Upper lobe of left lung (tissue), 4 donors: ENCODE data around the gene PUS1.

Experiments used
- CTCF ChIP-seq, 6 experiments: fragments of 450-650 bp in 4 of 6; fragments of 200-600 bp in 2 of 6; sonication (generic) in 2 of 6; IDR thresholded peaks; one replicate each; pipeline ENCODE4 v1.5.1; 2016 to 2019; ENCODE audit warnings: antibody characterized with exemption in 6 of 6
- EP300 ChIP-seq, 4 donors: sonication (generic); formaldehyde crosslinking; IDR thresholded peaks; one replicate each; pipeline ENCODE4 v1.5.1; 2017; ENCODE audit warnings: antibody characterized with exemption in 4 of 4, control low read depth in 2 of 4
- POLR2A ChIP-seq, 4 donors: fragments of 450-650 bp; IDR thresholded peaks; one replicate each; pipeline ENCODE4 v1.5.1; 2016 to 2017; ENCODE audit warnings: antibody characterized with exemption in 4 of 4, mild to moderate bottlenecking in 2 of 4
- POLR2AphosphoS5 ChIP-seq, 2 donors: sonication (generic); formaldehyde crosslinking; IDR thresholded peaks; one replicate each; pipeline ENCODE4 v1.5.1; 2017; ENCODE audit warnings: antibody characterized with exemption in 2 of 2

- TF ChIP-seq POLR2AphosphoS5 (IDR thresholded peaks at IDR 0.05) (no peak), CTCF (IDR thresholded peaks at IDR 0.05) (no peak), POLR2A (IDR thresholded peaks at IDR 0.05) (no peak), EP300 (IDR thresholded peaks at IDR 0.05) (no peak)
Measured at GRCh38 chr12:131902332-131903241, 26.5 kb upstream of the PUS1 start.
